ENCODE measurements around the gene ELF1. TPM values are rescaled to one million over a fixed set of nuclear protein-coding genes. Genes with fewer than 3 reads are reported as not detected.

ELF1 gene
- total RNA-seq: 410 TPM

- H3K4me1 ChIP-seq (ENCODE audit: insufficient read depth, low read length): peaks cover 34% of the 10 kb centered on the region
- H3K27me3 ChIP-seq (ENCODE audit: insufficient read depth, low read length): no peaks in the 10 kb centered on the region
- no peaks in the 10 kb centered on the region for H3K9me3 ChIP-seq (ENCODE audit: low read depth, low read length)
- peak within 1 kb of the TSS; percentile 59 for H3K4me3 ChIP-seq (ENCODE audit: low read length)
These were observed at the start of gene ELF1 for GRCh38 chr13:41019011-41019487. Gene ELF1, minus strand, starts transcription at chr13:41019316. Its CDS starts 37,262 bp downstream, at chr13:40982054.

- Histone ChIP-seq H3K4me3 (ENCODE audit: low read length) (no peak overlapping the region), H3K4me1 (ENCODE audit: insufficient read depth, low read length) (peaks cover 9% of the 10 kb centered on the region), H3K27me3 (ENCODE audit: insufficient read depth, low read length) (no peaks in the 10 kb centered on the region), H3K9me3 (ENCODE audit: low read depth, low read length) (no peaks in the 10 kb centered on the region)
These were observed 46.0 kb upstream of the ELF1 start for GRCh38 chr13:41065078-41065477.

DNA sequence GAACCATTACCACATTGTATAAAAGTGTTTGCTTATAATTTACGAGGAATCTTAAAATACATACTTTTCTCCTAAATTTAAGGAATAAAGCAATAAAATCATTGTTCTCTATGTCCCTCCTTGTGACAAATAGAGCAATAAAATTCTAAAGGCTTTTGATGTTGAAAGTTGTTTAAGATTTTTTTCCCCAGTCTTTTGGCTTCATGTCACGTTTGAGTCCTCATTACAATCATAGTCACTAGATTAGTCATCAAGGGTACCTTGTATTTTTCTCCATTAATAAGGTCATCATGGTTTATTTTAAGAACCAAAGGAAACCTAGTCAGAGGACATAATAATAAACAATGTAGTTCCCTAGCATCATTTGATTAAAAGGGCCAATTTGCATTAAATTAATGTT, 45.4 kb upstream of the ELF1 start:
- no peak overlapping the region for H3K4me3 ChIP-seq (ENCODE audit: low read length)
- no peaks in the 10 kb centered on the region for H3K9me3 ChIP-seq (ENCODE audit: low read depth, low read length)
- no peaks in the 10 kb centered on the region for H3K27me3 ChIP-seq (ENCODE audit: insufficient read depth, low read length)

DNA sequence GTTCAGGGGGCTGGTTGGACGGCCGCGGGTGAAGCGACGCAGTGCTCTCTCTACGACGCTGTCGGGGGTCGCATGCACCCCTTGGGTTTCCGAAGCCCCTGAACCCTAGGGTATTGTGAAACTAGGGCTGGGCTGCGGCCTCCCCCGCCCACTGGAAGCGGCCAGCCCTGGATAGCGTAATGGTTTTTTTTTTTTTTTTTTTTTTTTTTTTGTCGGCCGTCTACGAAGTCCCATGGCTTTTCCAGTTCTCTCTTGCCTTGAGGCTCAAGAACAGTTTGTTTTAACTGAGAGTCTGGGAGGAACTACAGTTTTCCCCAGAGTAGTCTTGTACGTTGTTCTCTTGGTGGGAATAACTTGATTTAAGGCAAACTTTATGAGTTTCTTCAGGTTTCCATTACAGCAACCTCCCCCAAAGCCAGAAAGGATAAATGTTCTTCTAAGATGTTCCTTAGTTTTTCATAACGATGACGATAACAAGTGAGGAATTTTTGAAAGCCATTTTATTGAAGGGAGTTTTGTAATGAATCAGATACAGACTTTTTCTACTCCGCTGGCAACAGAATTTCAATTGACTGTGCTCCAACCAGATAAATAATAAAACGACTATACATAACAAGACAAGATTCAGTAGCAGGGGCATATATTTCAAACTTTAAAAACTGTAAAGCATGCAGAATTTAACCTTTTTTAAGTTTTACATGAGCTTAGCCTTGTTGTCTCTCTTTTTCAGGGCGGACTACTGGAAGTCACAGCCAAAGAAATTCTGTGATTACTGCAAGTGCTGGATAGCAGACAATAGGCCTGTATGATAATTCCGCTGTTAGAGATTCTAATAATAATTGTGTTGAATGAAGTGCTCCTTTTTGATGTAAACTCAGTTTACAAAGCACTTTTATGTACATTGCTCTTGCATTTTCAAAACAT, 43.1 kb upstream of the ELF1 start:
- Histone ChIP-seq H3K4me3 (ENCODE audit: low read length) (peak overlapping the region; percentile 88), H3K9me3 (ENCODE audit: low read depth, low read length) (no peaks in the 10 kb centered on the region), H3K4me1 (ENCODE audit: insufficient read depth, low read length) (peaks cover 25% of the 10 kb centered on the region), H3K27me3 (ENCODE audit: insufficient read depth, low read length) (no peaks in the 10 kb centered on the region)

More for the DNA sequence above, 45.4 kb upstream of the ELF1 start:
- H3K4me1 ChIP-seq (ENCODE audit: insufficient read depth, low read length): peaks cover 12% of the 10 kb centered on the region

- Histone ChIP-seq H3K27me3 (ENCODE audit: insufficient read depth, low read length) (no peaks in the 10 kb centered on the region), H3K4me3 (ENCODE audit: low read length) (peak within 1 kb of the TSS; percentile 88), H3K9me3 (ENCODE audit: low read depth, low read length) (no peaks in the 10 kb centered on the region), H3K4me1 (ENCODE audit: insufficient read depth, low read length) (peaks cover 30% of the 10 kb centered on the region)
These were observed 42.2 kb upstream of the ELF1 start, which contains the start of gene WBP4 for GRCh38 chr13:41061075-41061913. Gene WBP4, plus strand, starts transcription at chr13:41061509. Its CDS starts 165 bp downstream, at chr13:41061674.

GRCh38 chr13:41060724-41061074, 41.6 kb upstream of the ELF1 start:
- Histone ChIP-seq H3K27me3 (ENCODE audit: insufficient read depth, low read length) (no peaks in the 10 kb centered on the region), H3K4me3 (ENCODE audit: low read length) (peak overlapping the region; percentile 88), H3K4me1 (ENCODE audit: insufficient read depth, low read length) (peaks cover 30% of the 10 kb centered on the region), H3K9me3 (ENCODE audit: low read depth, low read length) (no peaks in the 10 kb centered on the region)

DNA sequence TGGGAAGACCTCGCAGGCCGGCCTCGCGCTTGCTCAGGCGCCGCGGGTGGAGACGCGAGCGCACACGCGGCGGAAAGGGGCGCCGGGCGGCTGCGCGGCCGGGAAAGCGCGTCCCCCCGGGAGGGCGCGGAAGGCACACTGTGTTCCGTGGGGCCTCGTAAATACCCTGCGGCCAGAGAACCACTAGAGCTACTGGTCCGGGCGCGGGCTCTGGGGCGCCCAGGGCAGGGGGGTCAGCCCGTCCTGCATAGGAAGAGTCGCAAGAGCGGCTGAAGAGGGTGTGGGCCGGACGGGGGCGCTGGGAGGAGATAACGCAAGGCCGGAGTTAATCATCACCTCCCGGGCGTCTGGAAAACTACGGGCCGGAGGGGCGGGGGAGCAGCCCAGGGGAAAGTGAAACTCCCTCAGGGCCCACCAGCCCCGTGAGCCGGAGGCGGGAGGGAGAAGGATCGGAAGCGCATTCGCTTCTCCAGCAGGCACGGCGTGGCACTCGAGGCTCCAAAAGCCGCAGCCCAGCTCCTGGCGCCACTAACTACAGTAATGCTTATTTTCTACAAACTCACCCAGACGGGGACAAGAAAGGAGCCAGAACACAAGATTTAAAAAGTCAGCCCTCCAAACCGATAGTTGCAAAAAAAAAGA, 41.1 kb upstream of the ELF1 start:
- no peaks in the 10 kb centered on the region for H3K27me3 ChIP-seq (ENCODE audit: insufficient read depth, low read length)
- H3K9me3 ChIP-seq (ENCODE audit: low read depth, low read length): no peaks in the 10 kb centered on the region
- peak overlapping the region; percentile 88 for H3K4me3 ChIP-seq (ENCODE audit: low read length)
- H3K4me1 ChIP-seq (ENCODE audit: insufficient read depth, low read length): peaks cover 31% of the 10 kb centered on the region

DNA sequence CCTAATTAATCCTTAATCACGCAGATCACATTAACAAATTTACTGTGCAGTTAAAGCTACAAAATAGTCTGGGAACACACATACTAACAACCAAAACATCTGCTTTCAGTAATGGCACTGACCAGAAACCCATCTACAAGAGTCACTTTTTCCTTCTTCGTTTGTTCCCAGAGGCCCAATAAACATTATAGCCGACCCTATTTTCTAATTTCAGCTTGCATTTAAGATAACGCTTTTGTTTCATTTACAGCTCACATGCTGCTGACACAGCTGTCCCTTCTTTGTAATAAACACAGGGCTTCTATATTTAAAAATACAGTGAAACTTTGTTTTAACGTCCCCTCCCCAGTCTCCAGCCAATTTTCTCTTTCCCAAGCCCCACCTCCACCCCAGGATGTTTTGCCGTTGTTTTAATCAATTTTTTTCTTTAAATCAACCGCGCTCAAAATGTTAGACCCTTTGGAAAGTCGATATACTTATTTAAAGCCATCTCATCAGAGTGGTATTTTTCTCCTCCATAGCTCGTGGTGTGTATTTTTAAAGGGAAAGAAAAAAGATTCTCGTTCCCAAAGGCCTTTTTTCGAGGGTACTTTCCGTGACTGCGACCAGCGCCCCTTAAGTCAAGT, 40.5 kb upstream of the ELF1 start:
- no peaks in the 10 kb centered on the region for H3K9me3 ChIP-seq (ENCODE audit: low read depth, low read length)
- peaks cover 38% of the 10 kb centered on the region for H3K4me1 ChIP-seq (ENCODE audit: insufficient read depth, low read length)
- H3K27me3 ChIP-seq (ENCODE audit: insufficient read depth, low read length): no peaks in the 10 kb centered on the region
- H3K4me3 ChIP-seq (ENCODE audit: low read length): peak overlapping the region; percentile 88

GRCh38 chr13:41058295-41059070, 39.4 kb upstream of the ELF1 start:
- Histone ChIP-seq H3K4me3 (ENCODE audit: low read length) (no peak overlapping the region), H3K9me3 (ENCODE audit: low read depth, low read length) (no peaks in the 10 kb centered on the region), H3K27me3 (ENCODE audit: insufficient read depth, low read length) (no peaks in the 10 kb centered on the region), H3K4me1 (ENCODE audit: insufficient read depth, low read length) (peaks cover 49% of the 10 kb centered on the region)

DNA sequence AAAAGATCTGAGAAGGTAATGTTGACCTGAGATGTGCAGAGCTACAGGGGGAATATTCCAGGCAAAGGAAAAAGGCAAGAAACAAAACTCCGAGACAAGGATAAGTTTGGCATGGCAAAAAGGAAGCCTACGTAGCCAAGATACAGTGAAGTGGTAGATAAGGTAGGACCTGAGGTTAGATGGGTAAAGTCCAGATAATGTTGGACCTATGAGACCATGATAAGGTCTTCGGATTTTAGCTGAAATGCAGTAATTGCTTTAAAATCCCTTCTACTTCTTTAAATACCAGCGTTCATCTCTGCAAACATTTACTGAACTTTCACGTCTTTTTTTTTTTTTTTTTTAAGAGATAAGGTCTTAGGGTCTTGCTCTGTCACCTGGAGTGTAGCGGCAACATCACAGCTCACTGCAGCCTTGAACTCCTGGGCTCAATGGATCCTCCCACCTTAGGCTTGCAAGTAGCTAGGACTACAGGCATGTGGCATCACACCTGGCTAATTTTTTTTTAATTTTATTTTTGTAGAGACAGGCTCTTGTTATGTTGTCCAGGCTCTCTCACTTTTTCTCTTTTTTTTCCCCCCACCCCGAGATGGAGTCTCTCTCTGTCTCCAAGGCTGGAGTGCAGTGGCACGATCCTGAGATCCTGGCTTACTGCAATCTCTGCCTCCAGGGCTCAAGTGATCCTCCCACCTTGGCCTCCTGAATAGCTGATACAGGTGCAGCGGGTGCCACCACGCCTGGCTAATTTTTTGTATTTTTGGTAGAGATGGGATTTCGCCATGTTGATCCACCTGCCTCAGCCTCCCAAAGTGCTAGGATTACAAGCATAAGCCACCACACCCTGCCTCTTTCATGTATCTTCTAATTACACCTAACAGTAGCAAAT, 38.0 kb upstream of the ELF1 start:
- H3K9me3 ChIP-seq (ENCODE audit: low read depth, low read length): no peaks in the 10 kb centered on the region
- no peaks in the 10 kb centered on the region for H3K27me3 ChIP-seq (ENCODE audit: insufficient read depth, low read length)
- no peak overlapping the region for H3K4me3 ChIP-seq (ENCODE audit: low read length)
- peaks cover 53% of the 10 kb centered on the region for H3K4me1 ChIP-seq (ENCODE audit: insufficient read depth, low read length)

GRCh38 chr13:41056194-41056593, 37.1 kb upstream of the ELF1 start:
- H3K4me3 ChIP-seq (ENCODE audit: low read length): no peak overlapping the region
- no peaks in the 10 kb centered on the region for H3K9me3 ChIP-seq (ENCODE audit: low read depth, low read length)
- H3K27me3 ChIP-seq (ENCODE audit: insufficient read depth, low read length): no peaks in the 10 kb centered on the region
- H3K4me1 ChIP-seq (ENCODE audit: insufficient read depth, low read length): peaks cover 51% of the 10 kb centered on the region

DNA sequence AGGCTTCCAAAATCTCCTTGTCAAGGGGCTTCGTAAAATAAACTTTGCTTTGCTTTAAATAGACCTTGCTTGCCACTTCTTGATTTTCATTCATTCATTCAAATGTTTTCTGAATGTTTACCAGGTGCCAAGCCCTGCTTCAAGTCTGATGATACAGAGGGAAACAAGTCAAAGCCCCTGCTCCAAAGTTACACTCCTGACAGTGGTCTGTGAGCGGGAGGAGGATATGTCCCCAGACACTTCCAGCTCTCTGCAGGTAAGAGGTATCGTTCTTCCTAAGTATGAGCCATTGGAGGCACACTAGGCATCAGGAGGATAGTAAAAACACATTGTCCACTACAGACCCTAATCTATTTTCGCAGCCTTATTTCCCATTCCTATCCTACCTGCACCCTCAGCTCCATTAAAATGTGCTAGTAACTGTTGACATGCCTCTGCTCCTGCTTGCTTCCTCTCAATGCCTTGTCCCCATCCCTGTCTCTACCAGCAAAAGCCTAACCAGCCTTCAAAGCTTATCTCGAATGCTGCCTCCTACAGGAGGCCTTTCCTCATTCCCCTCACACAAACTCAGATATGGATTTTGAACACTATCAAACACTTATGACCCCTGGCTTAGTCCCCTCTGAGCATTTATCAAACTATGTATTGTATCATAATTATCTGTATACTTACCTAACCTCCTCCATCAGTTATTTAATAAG, 36.0 kb upstream of the ELF1 start:
- Histone ChIP-seq H3K4me3 (ENCODE audit: low read length) (no peak overlapping the region), H3K4me1 (ENCODE audit: insufficient read depth, low read length) (peaks cover 57% of the 10 kb centered on the region), H3K9me3 (ENCODE audit: low read depth, low read length) (no peaks in the 10 kb centered on the region), H3K27me3 (ENCODE audit: insufficient read depth, low read length) (no peaks in the 10 kb centered on the region)
